ENCODE data around the gene CCL18.
"Not testable (repeated sequence)": the region's sequence is repeated elsewhere in the genome, so short reads cannot be mapped to it uniquely, and the experiment has no call there.

The CCL18 gene

DNA sequence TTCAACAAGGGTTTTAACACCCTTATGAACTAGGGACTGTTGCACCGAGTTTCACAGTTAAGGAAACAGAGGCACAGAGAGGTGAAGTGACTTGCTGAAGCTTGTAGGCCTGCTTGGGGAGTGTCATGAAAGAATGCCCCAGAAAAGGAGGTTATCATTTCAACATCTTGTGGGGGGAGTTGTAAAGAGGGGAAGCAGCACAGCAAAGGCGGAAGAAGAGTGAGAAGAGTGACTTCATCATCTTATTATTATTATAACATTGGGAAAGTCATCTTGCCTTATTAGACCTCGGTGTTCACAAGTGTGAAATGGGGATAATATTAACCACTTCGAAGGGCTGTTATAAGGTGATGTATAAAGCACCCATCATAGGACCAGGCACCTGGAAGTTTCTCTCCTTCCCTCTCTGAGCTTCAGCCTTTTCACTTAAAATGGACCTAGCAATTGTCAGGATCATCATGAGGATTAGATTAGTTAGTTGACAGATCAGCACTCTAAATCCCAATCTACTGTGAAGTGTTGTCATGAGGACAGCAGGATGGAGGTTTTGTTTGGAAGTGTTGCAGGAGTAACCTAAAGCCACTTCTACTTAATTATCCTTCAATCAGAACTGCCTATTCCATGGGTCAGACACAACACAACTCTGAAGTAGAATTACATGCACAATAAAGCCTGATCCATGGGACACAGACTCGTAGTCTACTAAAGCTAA lies 41.9 kb downstream of the CCL18 start:
- in situ Hi-C loops (cut with MboI; ENCODE audit: low sequenced_read_pairs, unreplicated experiment), result no loop called here
- TF ChIP-seq, protein P1, sequence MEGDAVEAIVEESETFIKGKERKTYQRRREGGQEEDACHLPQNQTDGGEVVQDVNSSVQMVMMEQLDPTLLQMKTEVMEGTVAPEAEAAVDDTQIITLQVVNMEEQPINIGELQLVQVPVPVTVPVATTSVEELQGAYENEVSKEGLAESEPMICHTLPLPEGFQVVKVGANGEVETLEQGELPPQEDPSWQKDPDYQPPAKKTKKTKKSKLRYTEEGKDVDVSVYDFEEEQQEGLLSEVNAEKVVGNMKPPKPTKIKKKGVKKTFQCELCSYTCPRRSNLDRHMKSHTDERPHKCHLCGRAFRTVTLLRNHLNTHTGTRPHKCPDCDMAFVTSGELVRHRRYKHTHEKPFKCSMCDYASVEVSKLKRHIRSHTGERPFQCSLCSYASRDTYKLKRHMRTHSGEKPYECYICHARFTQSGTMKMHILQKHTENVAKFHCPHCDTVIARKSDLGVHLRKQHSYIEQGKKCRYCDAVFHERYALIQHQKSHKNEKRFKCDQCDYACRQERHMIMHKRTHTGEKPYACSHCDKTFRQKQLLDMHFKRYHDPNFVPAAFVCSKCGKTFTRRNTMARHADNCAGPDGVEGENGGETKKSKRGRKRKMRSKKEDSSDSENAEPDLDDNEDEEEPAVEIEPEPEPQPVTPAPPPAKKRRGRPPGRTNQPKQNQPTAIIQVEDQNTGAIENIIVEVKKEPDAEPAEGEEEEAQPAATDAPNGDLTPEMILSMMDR (IDR thresholded peaks at IDR 0.05; ENCODE audit: borderline replicate concordance, control extremely low read depth, extremely low read depth, insufficient read depth, missing control alignments), result no peak
- no peak for DNase-seq (ENCODE audit: low spot score)

DNA sequence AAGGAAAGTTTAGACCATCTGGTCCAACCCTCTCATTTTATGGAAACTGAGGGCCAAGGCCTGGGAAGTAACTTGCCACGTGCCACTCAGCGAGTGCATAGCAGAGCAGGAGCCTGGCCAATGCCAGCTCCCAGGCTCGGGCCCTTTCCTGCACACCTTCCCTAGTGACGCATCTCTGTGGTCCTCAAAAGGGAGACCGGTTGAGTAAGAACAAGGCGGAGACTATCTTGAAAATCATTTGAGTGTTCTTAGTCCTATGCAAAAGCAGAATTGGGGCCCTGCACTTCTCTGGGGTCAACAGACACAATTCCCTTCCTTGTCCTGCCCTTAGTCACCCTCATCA lies 42.4 kb downstream of the CCL18 start:
- in situ Hi-C loops (cut with MboI; ENCODE audit: low sequenced_read_pairs, unreplicated experiment), result no loop called here
- DNase-seq (ENCODE audit: low spot score), result no peak
- TF ChIP-seq, protein P1 (IDR thresholded peaks at IDR 0.05; ENCODE audit: borderline replicate concordance, control extremely low read depth, extremely low read depth, insufficient read depth, missing control alignments), result no peak

DNA sequence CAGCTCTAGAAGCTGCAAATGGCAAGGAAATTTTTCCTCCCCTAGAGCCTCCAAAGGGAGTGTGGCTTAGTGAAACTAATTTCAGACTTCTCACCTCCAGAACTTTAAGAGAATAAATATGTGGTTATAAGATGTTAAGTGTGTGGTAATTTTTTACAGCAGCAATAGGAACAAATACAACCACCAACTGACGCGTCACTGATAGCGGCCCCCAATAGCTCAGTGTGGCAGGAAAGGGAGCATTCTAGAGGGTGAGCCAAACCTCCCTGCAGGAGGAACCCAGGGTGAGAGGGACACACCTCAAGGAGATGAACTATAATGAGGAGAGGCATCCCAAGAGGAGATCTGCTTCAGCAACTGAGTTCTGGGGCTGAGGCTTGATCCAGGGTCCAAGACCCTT lies 43.6 kb downstream of the CCL18 start:
- in situ Hi-C loops (cut with MboI; ENCODE audit: low sequenced_read_pairs, unreplicated experiment), result no loop called here
- DNase-seq (ENCODE audit: low spot score), result no peak
- TF ChIP-seq, protein P1 (IDR thresholded peaks at IDR 0.05; ENCODE audit: borderline replicate concordance, control extremely low read depth, extremely low read depth, insufficient read depth, missing control alignments), result no peak

DNA sequence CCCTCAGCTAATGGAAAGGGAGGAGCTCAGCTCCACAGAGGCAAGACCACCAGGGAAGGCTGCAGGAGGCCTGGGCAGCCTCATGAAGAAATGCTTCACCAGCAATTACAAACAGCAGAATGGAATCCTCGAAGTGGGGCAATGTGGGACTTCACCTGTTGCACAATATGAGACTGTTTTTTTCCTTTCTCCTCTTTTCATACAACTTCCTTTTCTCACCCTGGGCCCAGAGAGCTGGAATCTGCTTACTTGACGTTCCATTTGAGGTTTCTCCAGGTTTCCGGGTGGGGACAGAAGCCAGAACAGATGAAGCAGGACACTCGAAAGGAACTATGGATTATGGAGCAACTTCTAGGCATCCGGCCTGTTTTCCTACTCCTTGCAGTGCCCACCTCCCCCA lies 44.2 kb downstream of the CCL18 start:
- in situ Hi-C loops (cut with MboI; ENCODE audit: low sequenced_read_pairs, unreplicated experiment); DNase-seq (ENCODE audit: low spot score): not testable (repeated sequence)

DNA sequence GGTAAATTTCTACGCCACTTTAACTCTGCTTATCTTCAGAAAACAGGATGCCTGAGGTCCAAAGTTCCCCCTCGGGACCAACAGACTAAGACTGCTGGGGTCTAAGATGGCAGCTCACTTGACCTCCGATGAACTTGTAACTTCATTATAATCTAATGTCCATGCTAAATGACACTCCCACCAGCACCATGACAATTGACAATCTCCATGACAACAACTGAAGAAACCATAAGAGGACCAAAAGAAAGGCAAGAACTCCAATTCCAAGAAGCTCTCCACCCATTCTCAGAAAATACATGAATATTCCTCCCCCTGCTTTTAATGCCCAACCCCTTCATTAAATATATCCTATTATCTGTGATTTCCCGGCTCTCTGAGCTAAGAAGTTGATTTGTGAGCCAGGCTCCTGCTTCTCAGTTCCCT lies 47.0 kb downstream of the CCL18 start:
- TF ChIP-seq, protein P1 (IDR thresholded peaks at IDR 0.05; ENCODE audit: borderline replicate concordance, control extremely low read depth, extremely low read depth, insufficient read depth, missing control alignments), result no peak
- in situ Hi-C loops (cut with MboI; ENCODE audit: low sequenced_read_pairs, unreplicated experiment), result no loop called here

DNA sequence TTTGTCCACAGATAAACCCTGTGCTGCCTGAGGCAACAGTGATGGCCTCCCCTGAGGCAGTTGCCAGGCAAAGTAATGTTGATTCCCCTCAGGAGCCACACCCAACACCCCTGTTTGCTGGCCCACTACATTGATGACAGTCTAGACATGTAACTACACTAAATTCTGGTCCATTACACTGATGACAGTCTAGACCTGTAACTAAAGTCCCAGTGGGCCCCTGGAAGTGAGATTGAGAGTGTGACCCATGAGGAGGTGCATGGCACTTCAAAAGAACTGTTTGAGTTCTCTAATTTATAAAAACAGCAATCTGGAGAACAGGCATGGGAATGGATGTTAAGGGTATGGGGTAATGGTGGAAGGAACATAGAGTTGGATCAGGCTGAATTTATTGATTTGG lies 48.5 kb downstream of the CCL18 start:
- no peak for DNase-seq (ENCODE audit: low spot score)
- in situ Hi-C loops (cut with MboI; ENCODE audit: low sequenced_read_pairs, unreplicated experiment), result no loop called here
- TF ChIP-seq, protein P1 (IDR thresholded peaks at IDR 0.05; ENCODE audit: borderline replicate concordance, control extremely low read depth, extremely low read depth, insufficient read depth, missing control alignments), result no peak

More for the DNA sequence above, 47.0 kb downstream of the CCL18 start:
- DNase-seq (ENCODE audit: low spot score), result no peak

DNA sequence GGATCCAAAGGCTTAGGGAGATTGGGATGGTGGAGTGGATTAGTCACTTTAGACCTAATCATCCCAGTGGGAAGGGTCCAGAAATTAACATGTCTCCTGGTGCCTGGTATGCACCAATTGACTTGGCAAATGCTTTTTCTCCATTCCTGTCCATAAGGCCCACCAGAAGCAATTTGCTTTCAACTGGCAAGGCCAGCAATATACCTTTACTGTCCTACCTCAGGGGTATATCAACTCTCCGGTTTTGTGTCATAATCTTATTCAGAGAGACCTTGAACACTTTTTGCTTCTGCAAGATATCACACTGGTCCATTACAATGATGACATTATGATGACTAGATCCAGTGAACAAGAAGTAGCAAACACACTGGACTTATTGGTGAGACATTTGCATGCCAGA lies 49.1 kb downstream of the CCL18 start:
- DNase-seq (ENCODE audit: low spot score); in situ Hi-C loops (cut with MboI; ENCODE audit: low sequenced_read_pairs, unreplicated experiment): not testable (repeated sequence)

DNA sequence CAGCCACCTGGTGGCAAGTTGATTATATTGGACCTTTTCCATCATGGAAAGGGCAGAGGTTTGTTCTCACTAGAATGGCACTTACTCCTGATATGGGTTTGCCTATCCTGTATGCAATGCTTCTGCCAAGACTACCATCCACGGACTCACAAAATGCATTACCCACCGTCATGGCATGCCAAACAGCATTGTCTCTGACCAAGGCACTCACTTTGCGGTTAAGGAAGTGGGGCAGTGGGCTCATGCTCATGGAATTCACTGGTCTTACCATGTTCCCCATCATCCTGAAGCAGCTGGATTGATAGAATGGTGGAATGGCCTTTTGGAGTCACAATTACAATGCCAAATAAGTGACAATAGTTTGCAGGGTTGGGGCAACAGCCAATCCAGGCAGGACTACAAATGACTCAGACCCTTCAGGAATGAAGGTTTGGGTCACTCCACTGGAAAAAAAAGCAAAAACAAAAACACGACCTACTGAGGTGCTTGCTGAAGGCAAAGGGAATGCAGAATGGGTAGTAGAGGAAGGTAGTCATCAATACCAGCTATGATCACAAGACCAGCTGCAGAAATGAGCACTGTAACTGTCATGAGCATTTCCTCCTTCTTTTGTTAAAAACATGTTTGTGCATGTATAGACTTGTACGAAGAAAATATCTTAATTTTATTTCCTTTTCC lies 51.0 kb downstream of the CCL18 start:
- DNase-seq (ENCODE audit: low spot score); in situ Hi-C loops (cut with MboI; ENCODE audit: low sequenced_read_pairs, unreplicated experiment): not testable (repeated sequence)

DNA sequence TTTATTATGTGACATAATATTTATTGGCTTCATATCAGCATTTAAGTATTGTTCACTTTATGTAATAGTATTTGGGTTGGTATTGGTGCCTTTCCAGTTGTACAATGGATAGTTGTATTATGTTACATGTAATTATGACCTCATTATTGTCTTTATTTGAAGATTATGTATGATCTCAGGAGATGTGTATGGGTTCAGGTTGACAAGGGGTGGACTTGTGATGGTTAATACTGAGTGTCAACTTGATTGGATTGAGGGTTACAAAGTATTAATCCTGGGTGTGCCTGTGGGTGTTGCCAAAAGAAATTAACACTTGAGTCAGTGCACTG lies 51.5 kb downstream of the CCL18 start:
- DNase-seq (ENCODE audit: low spot score); in situ Hi-C loops (cut with MboI; ENCODE audit: low sequenced_read_pairs, unreplicated experiment): not testable (repeated sequence)
